DOHH2 (cell line): ENCODE data around the gene NFIA.

Source experiments
- H3F3A ChIP-seq: fragments of 200-600 bp; sonication (generic), shearing (Covaris generic); 2 replicates; pipeline ENCODE4 v1.6.0; 2016; ENCODE audit warnings: antibody characterized with exemption, mild to moderate bottlenecking; ENCODE audit not compliant: control insufficient read depth, insufficient read depth
- H3K27ac ChIP-seq: fragments of 200-600 bp; sonication (generic); 2 replicates; pipeline ENCODE4 v1.5.1; 2014; ENCODE audit warnings: low read depth, mild to moderate bottlenecking, low read length, moderate library complexity
- H3K27me3 ChIP-seq: fragments of 200-600 bp; sonication (generic); 2 replicates; pipeline ENCODE4 v1.6.1; 2014; ENCODE audit warnings: mild to moderate bottlenecking, low read length, mixed read lengths; ENCODE audit not compliant: control insufficient read depth
- H3K36me3 ChIP-seq: fragments of 200-600 bp; sonication (generic); 2 replicates; pipeline ENCODE4 v1.6.1; 2014; ENCODE audit warnings: mild to moderate bottlenecking, low read length, moderate library complexity, mixed read lengths; ENCODE audit not compliant: control insufficient read depth
- H3K4me1 ChIP-seq: fragments of 200-600 bp; sonication (generic); 2 replicates; pipeline ENCODE4 v1.6.1; 2014; ENCODE audit warnings: mild to moderate bottlenecking, low read length, mixed read lengths; ENCODE audit not compliant: control insufficient read depth
- H3K4me2 ChIP-seq: fragments of 200-600 bp; sonication (generic); 2 replicates; pipeline ENCODE4 v1.6.0; 2014; ENCODE audit warnings: mild to moderate bottlenecking, low read length, moderate library complexity
- H3K4me3 ChIP-seq: fragments of 200-600 bp; sonication (generic); 2 replicates; pipeline ENCODE4 v1.5.1; 2014; ENCODE audit warnings: mild to moderate bottlenecking, low read length, mixed read lengths
- H3K79me2 ChIP-seq: fragments of 200-600 bp; sonication (generic); 2 replicates; pipeline ENCODE4 v1.6.1; 2014; ENCODE audit warnings: mild to moderate bottlenecking, low read length, mixed read lengths; ENCODE audit not compliant: control insufficient read depth
- H3K9me2 ChIP-seq: fragments of 200-600 bp; sonication (generic); replicated peaks from 2 replicates; pipeline ENCODE4 v1.6.1; 2014; ENCODE audit warnings: mild to moderate bottlenecking, low read length, mixed read lengths; ENCODE audit not compliant: control insufficient read depth
- H3K9me3 ChIP-seq: fragments of 200-600 bp; sonication (generic); 2 replicates; pipeline ENCODE4 v1.6.1; 2014; ENCODE audit warnings: antibody characterized with exemption, low read length, mixed read lengths; ENCODE audit not compliant: control insufficient read depth, insufficient read depth
- H4K20me1 ChIP-seq: fragments of 200-600 bp; sonication (generic); 2 replicates; pipeline ENCODE4 v1.6.0; 2014; ENCODE audit warnings: low read depth, mild to moderate bottlenecking, antibody characterized with exemption, low read length, moderate library complexity; ENCODE audit not compliant: control insufficient read depth, insufficient read depth
- CTCF ChIP-seq: fragments of 200-600 bp; sonication (generic); IDR thresholded peaks from one replicate; pipeline ENCODE4 v1.5.1; 2014; ENCODE audit warnings: antibody characterized with exemption, mild to moderate bottlenecking, low read depth, low read length; ENCODE audit not compliant: poor library complexity, severe bottlenecking
- EZH2phosphoT487 ChIP-seq: fragments of 200-600 bp; sonication (generic); IDR thresholded peaks from 2 replicates; pipeline ENCODE4 v1.6.1; 2017; ENCODE audit warnings: borderline replicate concordance, mild to moderate bottlenecking, antibody characterized with exemption, low read length, moderate library complexity, mixed read lengths

The NFIA gene

DNA sequence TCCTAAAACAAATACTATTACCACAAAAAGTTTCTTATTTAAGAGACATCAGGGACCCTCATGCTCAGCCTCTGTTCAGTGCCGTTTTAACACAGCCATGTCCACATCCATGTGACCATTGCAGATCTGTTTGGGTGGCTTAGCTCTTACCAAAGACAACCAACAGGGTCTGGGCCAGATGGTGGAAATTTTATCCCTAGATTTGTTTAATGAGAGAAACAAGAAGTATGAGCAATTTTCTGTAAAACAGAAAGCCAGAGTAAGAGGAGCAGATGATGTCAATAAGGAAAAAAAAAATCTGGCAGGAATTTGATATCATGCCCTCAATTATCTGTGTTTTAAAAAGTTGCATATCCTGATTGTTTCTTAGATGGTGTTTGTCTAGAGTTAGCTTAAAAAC is 342.7 kb downstream of the NFIA start:
- Histone ChIP-seq H3K9me2 (no peaks in the 10 kb centered on the region), H4K20me1 (no peaks in the 10 kb centered on the region; the same call in 1 of the 2 replicates), H3K27me3 (no peaks in the 10 kb centered on the region), H3K9me3 (no peaks in the 10 kb centered on the region), H3K79me2 (no peaks in the 10 kb centered on the region), H3K4me2 (no peak overlapping the region), H3K36me3 (no peaks in the 10 kb centered on the region), H3K4me3 (no peak overlapping the region), H3K4me1 (peaks cover 9% of the 10 kb centered on the region), H3K27ac (no peak overlapping the region), H3F3A (no peaks in the 10 kb centered on the region)
- no peak for TF ChIP-seq EZH2phosphoT487
- TF ChIP-seq CTCF: no peak

DNA sequence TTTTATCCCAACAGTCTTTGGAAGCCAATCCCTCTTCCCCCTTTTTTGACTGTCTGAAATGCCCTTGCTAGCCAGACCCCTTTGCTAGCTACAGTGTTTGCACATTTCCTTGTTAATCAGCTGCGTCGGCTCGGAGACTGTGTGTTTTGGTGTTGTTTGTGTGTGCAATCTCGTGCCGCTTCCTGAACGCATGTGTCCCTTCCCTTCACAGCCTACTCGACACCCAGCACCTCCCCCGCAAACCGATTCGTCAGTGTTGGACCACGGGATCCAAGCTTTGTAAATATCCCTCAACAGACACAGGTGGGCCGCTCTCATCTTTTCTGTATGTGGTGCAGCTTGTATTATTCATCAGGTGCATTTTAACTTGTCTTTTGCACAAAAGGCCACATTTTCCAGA is 343.9 kb downstream of the NFIA start:
- no peak overlapping the region for H3K27ac ChIP-seq
- no peaks in the 10 kb centered on the region; the same call in 1 of the 2 replicates for H4K20me1 ChIP-seq
- no peak overlapping the region for H3K4me3 ChIP-seq
- no peaks in the 10 kb centered on the region for H3F3A ChIP-seq
- H3K4me2 ChIP-seq: no peak overlapping the region
- H3K9me2 ChIP-seq: no peaks in the 10 kb centered on the region
- H3K36me3 ChIP-seq: no peaks in the 10 kb centered on the region
- no peaks in the 10 kb centered on the region for H3K9me3 ChIP-seq
- TF ChIP-seq CTCF: no peak
- TF ChIP-seq EZH2phosphoT487: no peak
- no peaks in the 10 kb centered on the region for H3K27me3 ChIP-seq
- H3K4me1 ChIP-seq: peaks cover 9% of the 10 kb centered on the region
- no peaks in the 10 kb centered on the region for H3K79me2 ChIP-seq

DNA sequence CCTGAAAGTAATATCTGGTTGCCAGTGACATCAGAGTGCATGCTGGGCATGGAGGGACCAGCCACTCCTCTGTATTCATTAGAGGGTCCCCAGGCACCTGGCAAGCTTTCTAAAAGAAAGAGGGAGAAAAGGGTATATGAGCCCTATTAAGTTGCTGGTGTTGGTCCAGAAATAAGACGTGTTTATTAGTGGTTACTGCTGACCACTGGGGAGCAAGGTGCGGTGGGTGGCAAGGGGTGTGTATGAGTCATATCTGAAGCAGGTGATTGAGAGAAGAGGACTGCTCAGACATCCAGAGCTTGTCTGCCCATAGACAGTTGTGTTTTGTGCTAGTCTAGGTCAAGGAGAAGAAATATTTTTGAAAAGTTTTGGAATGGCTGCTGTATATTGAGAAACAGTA is 344.5 kb downstream of the NFIA start:
- H3K4me1 ChIP-seq: peaks cover 9% of the 10 kb centered on the region
- no peaks in the 10 kb centered on the region for H3K9me3 ChIP-seq
- no peaks in the 10 kb centered on the region for H3F3A ChIP-seq
- H3K79me2 ChIP-seq: no peaks in the 10 kb centered on the region
- H3K27me3 ChIP-seq: no peaks in the 10 kb centered on the region
- H3K36me3 ChIP-seq: no peaks in the 10 kb centered on the region
- H4K20me1 ChIP-seq: no peaks in the 10 kb centered on the region; the same call in 1 of the 2 replicates
- no peaks in the 10 kb centered on the region for H3K9me2 ChIP-seq
- H3K27ac ChIP-seq: no peak overlapping the region
- no peak overlapping the region for H3K4me2 ChIP-seq
- no peak overlapping the region for H3K4me3 ChIP-seq
- TF ChIP-seq CTCF (no peak), EZH2phosphoT487 (no peak)
